DMS 273 treated with DMSO at 0.1 percent for 48 hours (cell line): ENCODE data around the gene CGN.
"Not testable (repeated sequence)": the region's sequence is repeated elsewhere in the genome, so short reads cannot be mapped to it uniquely, and the experiment has no call there.

ENCODE experiments used
- DNase-seq: peaks from one replicate; lab custom pipeline; 2025; lab: John Stamatoyannopoulos, UW

CGN gene

DNA sequence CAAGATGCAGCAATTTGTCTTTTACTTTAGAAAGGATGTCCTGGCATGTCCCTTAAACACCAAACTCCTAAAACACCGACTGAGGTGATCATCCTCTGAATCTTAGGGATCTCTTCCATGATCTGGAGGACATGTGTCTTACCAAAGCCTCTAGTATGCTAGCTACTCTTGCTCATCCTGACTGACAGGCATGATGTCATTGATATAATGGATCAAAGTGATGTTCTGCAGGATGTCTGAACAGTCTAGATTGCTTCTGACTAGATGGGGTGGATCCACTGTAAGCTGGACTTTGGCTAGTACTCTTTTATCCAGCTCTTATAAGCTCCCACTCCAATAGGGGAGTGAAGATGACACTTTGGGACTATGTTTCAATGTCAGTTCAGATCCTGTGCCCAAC, 11.3 kb upstream of the CGN start:
- DNase-seq, result no peak

DNA sequence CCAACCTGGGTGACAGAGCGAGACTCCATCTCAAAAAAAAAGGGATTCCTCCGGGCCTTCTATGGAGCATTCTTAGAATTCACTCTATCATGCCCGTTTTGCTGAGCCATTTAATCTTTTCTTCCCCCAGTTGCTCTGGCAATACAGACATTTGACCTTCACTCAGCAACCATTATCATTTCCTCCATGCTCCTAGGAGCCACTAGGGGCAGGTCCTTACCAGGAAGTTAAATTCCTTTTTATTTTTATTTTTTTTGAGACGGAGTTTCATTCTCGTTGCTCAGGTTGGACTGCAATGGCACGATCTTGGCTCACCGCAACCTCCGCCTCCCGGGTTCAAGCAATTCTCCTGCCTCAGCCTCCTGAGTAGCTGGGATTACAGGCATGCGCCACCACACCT, 9.7 kb upstream of the CGN start:
- no peak for DNase-seq

GRCh38 chr1:151502035-151502700, 9.0 kb upstream of the CGN start:
- no peak for DNase-seq

DNA sequence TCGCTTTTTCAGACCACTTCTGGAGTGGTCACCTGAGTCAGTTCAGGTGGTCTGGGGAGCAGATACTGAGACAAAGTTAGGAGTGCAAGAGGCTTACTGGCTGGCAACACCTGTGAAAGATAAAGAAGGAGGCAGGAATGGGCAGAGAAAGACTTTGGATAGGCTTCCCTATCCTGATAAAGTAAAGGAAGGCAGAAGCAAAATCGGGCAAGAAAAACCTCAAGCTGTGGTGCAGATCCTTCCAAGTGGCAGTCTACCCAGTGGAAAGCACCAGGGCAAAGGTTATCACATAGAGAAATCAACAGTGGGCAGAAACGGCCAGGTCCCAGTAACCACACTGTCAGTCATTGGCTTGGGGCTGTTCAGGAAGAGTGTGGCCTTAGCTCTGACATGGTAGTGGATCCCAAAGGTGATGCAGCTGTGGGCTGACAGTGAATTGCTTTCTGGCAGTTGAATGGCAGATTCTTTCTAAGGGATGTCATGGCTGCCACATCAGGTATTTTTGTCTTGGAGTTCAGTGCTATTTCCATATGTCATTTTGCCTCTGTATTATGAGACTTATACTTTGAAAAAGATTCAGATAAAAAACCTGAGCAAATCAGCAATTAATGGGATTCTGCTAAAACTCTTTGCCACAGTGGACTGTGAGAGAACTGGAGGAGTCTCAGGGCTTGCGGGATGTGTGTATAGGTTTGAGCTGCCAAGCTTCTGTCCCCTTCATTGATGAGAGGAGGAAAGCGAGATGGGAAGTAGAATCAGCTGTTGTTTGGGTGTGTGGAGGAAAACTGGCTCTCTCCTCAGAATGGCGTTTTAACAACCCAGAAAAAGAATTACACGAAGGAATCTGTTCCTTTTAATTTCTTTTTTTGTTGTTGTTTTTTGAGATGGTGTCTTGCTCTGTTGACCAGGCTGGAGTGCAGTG, 8.1 kb upstream of the CGN start:
- DNase-seq, result no peak

- no peak for DNase-seq
Measured at GRCh38 chr1:151504252-151504651, 6.9 kb upstream of the CGN start.

- no peak for DNase-seq
Measured at GRCh38 chr1:151504759-151505158, 6.4 kb upstream of the CGN start.

DNA sequence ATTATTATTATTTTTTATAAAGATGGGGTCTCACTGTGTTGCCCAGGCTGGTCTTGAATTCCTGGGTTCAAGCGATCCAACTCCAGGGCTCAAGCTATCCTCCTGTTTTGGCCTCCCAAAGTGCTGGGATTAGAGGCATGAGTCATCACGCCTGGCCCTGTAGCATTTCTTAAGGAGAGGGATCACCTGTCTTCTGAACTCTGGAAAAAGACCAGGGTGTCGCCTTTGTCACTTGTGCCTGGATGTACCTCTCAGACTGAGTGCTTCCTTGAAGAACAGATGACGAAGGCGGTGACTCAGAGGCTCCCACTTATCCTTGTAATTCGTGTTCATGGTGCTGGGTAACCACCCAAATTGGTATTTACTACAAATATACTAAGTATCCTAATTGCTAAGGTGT, 2.4 kb upstream of the CGN start:
- DNase-seq, result no peak

GRCh38 chr1:151509350-151510019, 1.7 kb upstream of the CGN start:
- DNase-seq, result no peak

DNA sequence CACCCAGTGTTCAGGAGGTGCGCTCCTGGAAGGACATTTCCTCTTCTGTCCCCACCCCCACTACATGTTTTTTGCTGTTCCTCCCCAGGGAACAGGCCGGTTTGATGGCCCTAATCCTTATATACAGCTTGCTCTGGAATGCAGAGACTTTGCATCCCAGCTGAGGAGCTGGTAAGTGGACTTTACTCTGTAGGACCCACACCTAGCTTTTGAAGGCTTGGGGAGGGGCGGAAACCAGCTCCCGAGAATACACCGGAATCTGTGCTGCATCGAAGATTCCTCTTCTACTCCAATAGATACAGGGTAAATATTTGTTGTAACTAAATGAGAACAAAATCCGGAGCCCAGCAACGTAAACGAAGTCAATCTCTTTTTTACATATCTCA, 1.2 kb upstream of the CGN start:
- DNase-seq, result no peak

GRCh38 chr1:151510614-151510956, 602 bp upstream of the CGN start:
- no peak for DNase-seq

DNA sequence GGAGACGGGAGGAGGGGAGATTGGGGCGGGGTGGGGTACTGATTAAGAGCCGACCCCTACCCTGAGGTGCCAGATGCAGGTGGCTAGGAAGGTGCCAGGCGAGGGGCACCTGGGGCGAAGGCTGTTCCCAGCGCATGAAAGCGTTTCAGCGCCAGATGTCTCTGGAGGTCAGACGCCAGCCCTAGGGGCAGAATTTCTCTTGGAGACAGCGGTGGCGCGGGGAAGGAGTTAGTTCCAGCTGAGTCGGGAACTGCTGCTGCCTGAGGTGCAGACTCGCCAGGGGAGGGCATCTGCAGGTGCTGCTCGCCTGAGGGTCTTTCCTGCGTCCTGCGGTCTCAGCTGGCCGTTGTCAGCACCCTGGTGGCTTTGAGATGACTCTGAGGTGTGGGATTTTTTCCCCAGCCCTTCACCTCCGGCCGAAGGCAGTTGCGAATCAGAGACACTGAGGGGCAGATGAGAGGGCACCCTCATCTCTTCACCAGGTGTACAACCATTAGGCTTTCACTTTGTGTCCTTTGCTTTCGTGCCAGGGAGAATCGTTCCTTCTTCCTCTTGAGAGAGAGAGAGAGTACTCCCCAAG, 539 bp downstream of the CGN start:
- peak; percentile 17 for DNase-seq

DNA sequence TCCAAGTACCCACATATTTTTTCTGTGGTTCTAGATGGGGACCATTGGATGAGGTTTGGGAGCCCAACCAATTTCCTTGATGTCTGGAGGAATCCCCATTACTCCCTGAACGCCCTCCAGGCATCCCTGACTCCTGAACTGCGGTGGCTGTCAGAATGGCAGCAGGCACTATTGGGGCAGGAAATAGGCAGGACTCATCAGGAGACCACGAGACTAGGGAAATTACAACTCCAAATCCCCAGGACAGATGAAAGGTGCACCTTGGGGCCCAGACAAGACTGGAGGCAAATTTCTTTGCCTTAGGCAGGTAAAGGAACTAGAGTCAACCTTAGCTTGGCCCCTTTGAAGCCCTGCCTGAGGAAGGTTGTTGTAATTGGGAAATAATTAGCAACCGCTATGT, 1.1 kb downstream of the CGN start:
- no peak for DNase-seq

- no peak for DNase-seq
Measured at GRCh38 chr1:151512801-151513625, 1.8 kb downstream of the CGN start.

DNA sequence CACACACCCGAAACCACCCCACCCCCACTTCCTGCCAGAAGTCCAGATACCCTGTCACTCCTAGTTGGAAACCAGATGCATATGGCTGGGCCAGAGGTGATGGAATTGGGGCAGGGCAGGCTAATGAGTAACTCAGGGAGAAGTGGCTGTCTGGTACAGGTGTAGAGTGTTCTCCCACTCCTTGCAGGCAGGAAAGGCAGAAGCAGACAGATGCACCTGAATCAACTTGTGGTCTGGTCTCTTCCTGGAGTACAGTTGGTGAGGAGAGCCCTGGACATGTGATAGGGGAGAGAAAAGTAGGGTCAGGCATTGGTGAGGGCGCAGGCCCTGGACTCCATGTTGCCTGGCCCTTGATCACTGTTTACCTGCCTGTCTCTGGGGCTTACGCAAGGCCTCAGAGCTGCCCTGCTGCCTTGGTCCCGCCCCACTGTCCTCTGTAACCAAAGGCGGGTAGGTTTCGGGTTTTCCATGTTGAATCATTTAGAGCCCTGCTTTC, 2.5 kb downstream of the CGN start:
- DNase-seq, result no peak

DNA sequence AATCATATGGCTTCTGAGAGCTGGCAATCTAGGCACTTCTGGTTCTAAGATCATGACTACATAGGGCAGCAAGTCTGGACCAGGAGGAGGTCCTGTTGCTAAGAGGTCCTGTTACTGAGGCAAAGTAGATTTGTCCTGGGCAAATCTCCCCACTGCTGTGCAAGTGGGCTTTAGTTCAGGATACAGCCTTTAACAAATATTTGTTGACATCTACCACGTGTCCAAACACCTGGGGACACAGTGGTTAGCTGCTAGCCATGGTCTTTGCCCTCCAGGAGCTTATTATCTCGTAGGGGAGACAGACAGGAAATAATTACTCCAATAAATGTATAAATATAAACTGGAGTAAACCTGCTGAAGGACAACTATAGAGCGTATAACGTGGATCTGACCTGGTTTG, 3.2 kb downstream of the CGN start:
- no peak for DNase-seq

- no peak for DNase-seq
Measured at GRCh38 chr1:151515265-151515664, 4.1 kb downstream of the CGN start.

GRCh38 chr1:151516031-151516511, 4.9 kb downstream of the CGN start:
- DNase-seq, result no peak

DNA sequence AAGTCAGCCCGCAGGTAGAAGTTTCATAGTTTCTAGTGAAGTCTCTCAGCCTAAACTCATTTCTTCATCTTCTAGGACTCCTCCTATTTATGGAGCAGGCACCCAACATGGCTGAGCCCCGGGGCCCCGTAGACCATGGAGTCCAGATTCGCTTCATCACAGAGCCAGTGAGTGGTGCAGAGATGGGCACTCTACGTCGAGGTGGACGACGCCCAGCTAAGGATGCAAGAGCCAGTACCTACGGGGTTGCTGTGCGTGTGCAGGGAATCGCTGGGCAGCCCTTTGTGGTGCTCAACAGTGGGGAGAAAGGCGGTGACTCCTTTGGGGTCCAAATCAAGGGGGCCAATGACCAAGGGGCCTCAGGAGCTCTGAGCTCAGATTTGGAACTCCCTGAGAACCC, 7.2 kb downstream of the CGN start:
- no peak for DNase-seq

GRCh38 chr1:151518936-151519335, 7.7 kb downstream of the CGN start:
- DNase-seq, result no peak

DNA sequence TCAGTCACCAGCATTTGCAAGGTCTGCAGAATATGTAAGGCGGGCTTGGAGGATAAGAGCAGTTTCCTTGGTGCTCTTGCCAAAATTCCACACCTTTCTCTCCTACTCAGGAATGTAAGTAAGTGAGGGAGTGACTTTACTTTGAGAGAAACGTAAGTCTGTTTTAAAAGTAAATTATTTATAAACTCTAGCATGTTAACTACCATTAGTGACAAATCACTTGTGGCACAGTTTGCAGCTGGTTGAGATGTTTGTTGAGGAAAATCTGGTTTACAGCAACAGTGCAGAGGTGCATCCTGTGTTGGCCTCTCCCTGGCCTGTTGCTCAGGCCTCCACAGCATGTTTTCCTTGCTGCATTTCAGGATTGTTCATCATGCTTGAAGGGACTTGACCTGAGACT, 8.5 kb downstream of the CGN start:
- DNase-seq, result no peak

DNA sequence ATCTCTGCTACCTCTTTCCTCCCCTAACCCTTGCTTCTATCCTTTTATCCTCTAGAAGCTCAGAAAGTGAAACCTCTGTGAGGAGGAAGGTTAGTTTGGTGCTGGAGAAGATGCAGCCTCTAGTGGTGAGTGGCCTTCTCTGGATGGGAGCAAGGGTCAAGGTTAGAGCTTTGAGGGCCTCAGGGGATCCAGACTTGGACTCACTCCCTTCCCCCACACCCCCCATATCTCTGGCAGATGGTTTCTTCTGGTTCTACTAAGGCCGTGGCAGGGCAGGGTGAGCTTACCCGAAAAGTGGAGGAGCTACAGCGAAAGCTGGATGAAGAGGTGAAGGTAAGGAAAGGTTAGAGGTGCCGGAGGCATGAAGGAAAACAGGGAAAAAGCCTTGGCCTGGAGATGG, 9.2 kb downstream of the CGN start:
- no peak for DNase-seq

DNA sequence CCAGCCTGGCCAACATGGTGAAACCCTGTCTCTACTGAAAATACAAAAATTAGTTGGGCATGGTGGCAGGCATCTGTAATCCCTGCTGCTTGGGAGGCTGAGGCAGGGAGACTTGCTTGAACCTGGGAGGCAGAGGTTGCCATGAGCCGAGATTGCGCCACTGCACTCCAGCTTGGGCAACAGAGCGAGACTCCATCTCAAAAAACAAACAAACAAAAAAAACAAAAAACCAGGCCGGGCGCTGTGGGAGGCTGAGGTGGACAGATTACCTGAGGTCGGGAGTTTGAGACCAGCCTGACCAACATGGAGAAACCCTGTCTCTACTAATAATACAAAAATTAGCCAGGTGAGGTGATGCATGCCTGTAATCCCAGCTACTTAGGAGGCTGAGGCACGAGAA, 11.2 kb downstream of the CGN start:
- not testable (repeated sequence) for DNase-seq
